ENCODE data around the gene MRPL20. TPM values are rescaled to one million over a fixed set of nuclear protein-coding genes. Genes with fewer than 3 reads are reported as not detected.

Gene MRPL20
- polyA plus RNA-seq, 1 donor from 2014 or later = 204 TPM

DNA sequence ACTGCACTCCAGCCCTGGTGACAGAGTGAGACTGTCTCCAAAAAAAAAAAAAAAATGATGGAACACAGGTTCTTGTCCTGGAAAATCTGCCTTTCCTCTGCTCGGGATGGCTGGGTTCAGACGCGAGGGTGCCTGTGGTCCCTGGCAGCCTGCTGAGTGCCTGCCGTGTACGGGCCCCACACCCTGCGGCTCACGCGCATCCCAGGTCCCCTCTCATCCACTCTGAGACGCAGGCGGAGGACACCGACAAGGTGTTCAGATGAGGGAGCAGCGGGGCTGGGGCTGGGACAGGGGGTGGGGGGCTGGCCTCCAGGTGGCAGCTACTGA is 18.3 kb upstream of the MRPL20 start:
- Histone ChIP-seq H3K9ac (ENCODE audit: low read length) (no peak overlapping the region), H3K4me2 (ENCODE audit: low read length) (no peak overlapping the region), H3K27ac (ENCODE audit: low read length) (no peak overlapping the region), H3F3A (ENCODE audit: insufficient read depth, low read length, poor library complexity, severe bottlenecking) (no peaks in the 10 kb centered on the region), H4K20me1 (ENCODE audit: insufficient read depth) (no peaks in the 10 kb centered on the region), H3K36me3 (ENCODE audit: insufficient read depth, low read length) (no peaks in the 10 kb centered on the region), H3K9me2 (ENCODE audit: insufficient read depth, low read length) (no peaks in the 10 kb centered on the region), H3K9me3 (ENCODE audit: low read length) (no peaks in the 10 kb centered on the region), H3K79me2 (replicated peaks; ENCODE audit: insufficient read depth, low read length) (no peaks in the 10 kb centered on the region), H3K4me3 (ENCODE audit: low read length) (no peak overlapping the region), H2AFZ (ENCODE audit: low read depth, low read length) (no peak overlapping the region), H3K27me3 (ENCODE audit: insufficient read depth, low read depth, low read length) (no peaks in the 10 kb centered on the region)
- TF ChIP-seq REST (IDR thresholded peaks at IDR 0.05; ENCODE audit: borderline replicate concordance) (no peak), RAD21 (conservative IDR thresholded peaks at IDR 0.05) (no peak), EP300 (conservative IDR thresholded peaks at IDR 0.05; ENCODE audit: poor library complexity, severe bottlenecking) (no peak), EZH2 (IDR thresholded peaks at IDR 0.05; ENCODE audit: borderline replicate concordance, insufficient read depth, low read length, poor library complexity, severe bottlenecking) (no peak), TAF1 (IDR thresholded peaks at IDR 0.05; ENCODE audit: low read depth) (no peak), SMC3 (conservative IDR thresholded peaks at IDR 0.05; ENCODE audit: poor library complexity) (no peak), POLR2AphosphoS5 (IDR thresholded peaks at IDR 0.05) (no peak), MXI1 (conservative IDR thresholded peaks at IDR 0.05; ENCODE audit: poor library complexity, severe bottlenecking) (no peak)
- TF ChIP-seq, protein P1, sequence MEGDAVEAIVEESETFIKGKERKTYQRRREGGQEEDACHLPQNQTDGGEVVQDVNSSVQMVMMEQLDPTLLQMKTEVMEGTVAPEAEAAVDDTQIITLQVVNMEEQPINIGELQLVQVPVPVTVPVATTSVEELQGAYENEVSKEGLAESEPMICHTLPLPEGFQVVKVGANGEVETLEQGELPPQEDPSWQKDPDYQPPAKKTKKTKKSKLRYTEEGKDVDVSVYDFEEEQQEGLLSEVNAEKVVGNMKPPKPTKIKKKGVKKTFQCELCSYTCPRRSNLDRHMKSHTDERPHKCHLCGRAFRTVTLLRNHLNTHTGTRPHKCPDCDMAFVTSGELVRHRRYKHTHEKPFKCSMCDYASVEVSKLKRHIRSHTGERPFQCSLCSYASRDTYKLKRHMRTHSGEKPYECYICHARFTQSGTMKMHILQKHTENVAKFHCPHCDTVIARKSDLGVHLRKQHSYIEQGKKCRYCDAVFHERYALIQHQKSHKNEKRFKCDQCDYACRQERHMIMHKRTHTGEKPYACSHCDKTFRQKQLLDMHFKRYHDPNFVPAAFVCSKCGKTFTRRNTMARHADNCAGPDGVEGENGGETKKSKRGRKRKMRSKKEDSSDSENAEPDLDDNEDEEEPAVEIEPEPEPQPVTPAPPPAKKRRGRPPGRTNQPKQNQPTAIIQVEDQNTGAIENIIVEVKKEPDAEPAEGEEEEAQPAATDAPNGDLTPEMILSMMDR (IDR thresholded peaks at IDR 0.05; ENCODE audit: poor library complexity, severe bottlenecking) = no peak

DNA sequence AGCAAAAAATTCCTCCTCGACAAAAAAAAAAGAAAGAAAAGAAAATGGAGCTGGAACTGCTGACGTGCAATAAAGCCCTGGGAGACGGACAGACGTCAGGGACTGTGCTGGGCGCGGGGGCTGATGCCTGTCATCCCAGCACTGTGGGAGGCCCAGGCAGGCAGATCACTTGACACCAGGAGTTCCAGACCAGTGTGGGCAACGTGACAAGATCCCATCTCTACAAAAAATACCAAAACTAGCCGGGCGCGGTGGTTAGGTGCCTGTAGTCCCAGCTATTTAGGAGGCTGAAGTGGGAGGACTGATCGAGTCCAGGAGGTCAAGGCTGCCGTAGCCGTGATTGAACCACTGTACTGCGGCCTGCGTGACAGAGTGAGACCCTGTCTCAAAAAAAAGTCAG is 17.6 kb upstream of the MRPL20 start:
- Histone ChIP-seq H3K4me3 (ENCODE audit: low read length) (no peak overlapping the region), H3K9ac (ENCODE audit: low read length) (no peak overlapping the region), H3K4me2 (ENCODE audit: low read length) (no peak overlapping the region), H3K36me3 (ENCODE audit: insufficient read depth, low read length) (no peaks in the 10 kb centered on the region), H3K79me2 (replicated peaks; ENCODE audit: insufficient read depth, low read length) (no peaks in the 10 kb centered on the region), H3K9me3 (ENCODE audit: low read length) (no peaks in the 10 kb centered on the region), H3K9me2 (ENCODE audit: insufficient read depth, low read length) (no peaks in the 10 kb centered on the region), H3K27me3 (ENCODE audit: insufficient read depth, low read depth, low read length) (no peaks in the 10 kb centered on the region), H3F3A (ENCODE audit: insufficient read depth, low read length, poor library complexity, severe bottlenecking) (no peaks in the 10 kb centered on the region), H2AFZ (ENCODE audit: low read depth, low read length) (no peak overlapping the region), H3K27ac (ENCODE audit: low read length) (no peak overlapping the region), H4K20me1 (ENCODE audit: insufficient read depth) (no peaks in the 10 kb centered on the region)
- TF ChIP-seq, protein P1 (IDR thresholded peaks at IDR 0.05; ENCODE audit: poor library complexity, severe bottlenecking) = no peak
- TF ChIP-seq TAF1 (IDR thresholded peaks at IDR 0.05; ENCODE audit: low read depth) (no peak), EP300 (conservative IDR thresholded peaks at IDR 0.05; ENCODE audit: poor library complexity, severe bottlenecking) (no peak), EZH2 (IDR thresholded peaks at IDR 0.05; ENCODE audit: borderline replicate concordance, insufficient read depth, low read length, poor library complexity, severe bottlenecking) (no peak), POLR2AphosphoS5 (IDR thresholded peaks at IDR 0.05) (no peak), MXI1 (conservative IDR thresholded peaks at IDR 0.05; ENCODE audit: poor library complexity, severe bottlenecking) (no peak), SMC3 (conservative IDR thresholded peaks at IDR 0.05; ENCODE audit: poor library complexity) (no peak), RAD21 (conservative IDR thresholded peaks at IDR 0.05) (no peak), REST (IDR thresholded peaks at IDR 0.05; ENCODE audit: borderline replicate concordance) (no peak)

Measured in neural cell (in vitro differentiated cells).